Smooth muscle cell (in vitro differentiated cells): ENCODE data around the gene IL3. TPM values are rescaled to one million over a fixed set of nuclear protein-coding genes. Genes with fewer than 3 reads are reported as not detected.

Source experiments
- DNase-seq: peaks from one replicate; lab custom pipeline; 2025; ENCODE audit not compliant: unreplicated experiment; lab: John Stamatoyannopoulos, UW
- H2AFZ ChIP-seq: fragments of 200-600 bp; sonication (generic); 2 replicates; pipeline ENCODE4 v1.6.0; 2016; ENCODE audit warnings: antibody characterized with exemption, low read depth, mild to moderate bottlenecking
- H3F3A ChIP-seq: fragments of 200-600 bp; sonication (generic); 2 replicates; pipeline ENCODE4 v1.6.0; 2017; ENCODE audit warnings: antibody characterized with exemption, low read depth
- H3K27ac ChIP-seq: fragments of 200-600 bp; sonication (generic); 2 replicates; pipeline ENCODE4 v1.5.1; 2016; ENCODE audit warnings: low read depth, mild to moderate bottlenecking
- H3K27me3 ChIP-seq: fragments of 200-600 bp; sonication (generic); 2 replicates; pipeline ENCODE4 v1.6.1; 2016; ENCODE audit warnings: low read depth, mild to moderate bottlenecking
- H3K36me3 ChIP-seq: fragments of 200-600 bp; sonication (generic); 2 replicates; pipeline ENCODE4 v1.5.1; 2016; ENCODE audit warnings: low read depth
- H3K4me1 ChIP-seq: fragments of 200-600 bp; sonication (generic); 2 replicates; pipeline ENCODE4 v1.5.1; 2016; ENCODE audit warnings: low read depth
- H3K4me2 ChIP-seq: fragments of 200-600 bp; sonication (generic); 2 replicates; pipeline ENCODE4 v1.6.0; 2016; ENCODE audit warnings: mild to moderate bottlenecking
- H3K4me3 ChIP-seq: fragments of 200-600 bp; sonication (generic); 2 replicates; pipeline ENCODE4 v1.5.1; 2016; ENCODE audit warnings: mild to moderate bottlenecking
- H3K79me2 ChIP-seq: fragments of 200-600 bp; sonication (generic); 2 replicates; pipeline ENCODE4 v1.6.0; 2016; ENCODE audit warnings: low read depth, mild to moderate bottlenecking
- H3K9ac ChIP-seq: fragments of 200-600 bp; sonication (generic); 2 replicates; pipeline ENCODE4 v1.6.0; 2016; ENCODE audit warnings: low read depth
- H3K9me3 ChIP-seq: fragments of 200-600 bp; sonication (generic); replicated peaks from 2 replicates; pipeline ENCODE4 v1.5.1; 2016; ENCODE audit warnings: low read depth
- H4K20me1 ChIP-seq: fragments of 200-600 bp; sonication (generic); 2 replicates; pipeline ENCODE4 v1.6.0; 2016; ENCODE audit warnings: low read depth
- CTCF ChIP-seq: fragments of 200-600 bp; sonication (generic); IDR thresholded peaks from 2 replicates; pipeline ENCODE4 v1.5.1; 2017; ENCODE audit warnings: borderline replicate concordance, mild to moderate bottlenecking, antibody characterized with exemption; ENCODE audit not compliant: insufficient read depth, poor library complexity, severe bottlenecking
- WGBS: methylation state at CpG from one replicate; pipeline ENCODE4 v1.1.7; 2016; ENCODE audit warnings: low lambda C conversion rate; 5-methylcytosine and 5-hydroxymethylcytosine counted together
- polyA plus RNA-seq: library from polyadenylated mRNA; unstranded; fragments of >200 nt; fragmentation: Nextera tagmentation; extraction: Ambion mirVana; gene quantifications from 2 replicates; pipeline ENCODE4 v1.2.1, GENCODE V29; 2016
- total RNA-seq: library from RNA; depleted of rRNA; stranded (reverse); fragments of >200 nt; gene quantifications from 2 replicates; pipeline ENCODE4 v1.2.3, GENCODE V29; 2014

IL3 gene
- total and polyA plus RNA-seq, 2 experiments from 2014 or later: not detected

- Histone ChIP-seq H2AFZ (no peak overlapping the region), H3K27ac (no peak overlapping the region), H3K9ac (no peak overlapping the region), H3F3A (no peaks in the 10 kb centered on the region), H3K4me2 (no peak overlapping the region), H3K27me3 (no peaks in the 10 kb centered on the region), H3K9me3 (no peaks in the 10 kb centered on the region), H3K79me2 (no peaks in the 10 kb centered on the region), H3K4me3 (no peak overlapping the region), H3K4me1 (no peaks in the 10 kb centered on the region), H3K36me3 (no peaks in the 10 kb centered on the region), H4K20me1 (no peaks in the 10 kb centered on the region)
- no peak for TF ChIP-seq CTCF
- 78% methylated on average over 8 of the region's 8 CpGs for WGBS
- no peak for DNase-seq
These were observed 27.2 kb downstream of the IL3 start for GRCh38 chr5:132087661-132088060.

GRCh38 chr5:132089363-132089762 is 28.9 kb downstream of the IL3 start:
- H3K36me3 ChIP-seq: no peaks in the 10 kb centered on the region
- WGBS: 100% methylated on average over 1 of the region's 1 CpG
- TF ChIP-seq CTCF: no peak
- no peak overlapping the region for H3K4me2 ChIP-seq
- no peak overlapping the region for H3K27ac ChIP-seq
- no peaks in the 10 kb centered on the region for H3K9me3 ChIP-seq
- no peak overlapping the region for H3K4me3 ChIP-seq
- H4K20me1 ChIP-seq: no peaks in the 10 kb centered on the region
- H3F3A ChIP-seq: no peaks in the 10 kb centered on the region
- H3K79me2 ChIP-seq: no peaks in the 10 kb centered on the region
- no peaks in the 10 kb centered on the region for H3K4me1 ChIP-seq
- no peaks in the 10 kb centered on the region for H3K27me3 ChIP-seq
- no peak overlapping the region for H2AFZ ChIP-seq
- H3K9ac ChIP-seq: no peak overlapping the region
- DNase-seq: no peak

- no peak for TF ChIP-seq CTCF
- Histone ChIP-seq H3K27ac (no peak overlapping the region), H3K4me1 (no peaks in the 10 kb centered on the region), H3K9ac (no peak overlapping the region), H3K4me3 (no peak overlapping the region), H3K36me3 (no peaks in the 10 kb centered on the region), H3K4me2 (no peak overlapping the region), H3F3A (no peaks in the 10 kb centered on the region), H2AFZ (no peak overlapping the region), H4K20me1 (no peaks in the 10 kb centered on the region), H3K79me2 (no peaks in the 10 kb centered on the region), H3K9me3 (no peaks in the 10 kb centered on the region), H3K27me3 (no peaks in the 10 kb centered on the region)
- no peak for DNase-seq
These were observed 29.7 kb downstream of the IL3 start for GRCh38 chr5:132090107-132090506.

GRCh38 chr5:132093271-132093670 is 32.8 kb downstream of the IL3 start:
- Histone ChIP-seq H3K27me3 (no peaks in the 10 kb centered on the region), H3F3A (no peaks in the 10 kb centered on the region), H3K4me1 (no peaks in the 10 kb centered on the region), H3K4me2 (no peak overlapping the region), H3K27ac (no peak overlapping the region), H3K36me3 (no peaks in the 10 kb centered on the region), H3K9me3 (no peaks in the 10 kb centered on the region), H4K20me1 (no peaks in the 10 kb centered on the region), H3K4me3 (no peak overlapping the region), H2AFZ (no peak overlapping the region), H3K9ac (no peak overlapping the region), H3K79me2 (no peaks in the 10 kb centered on the region)
- no peak for TF ChIP-seq CTCF
- 48% methylated on average over 3 of the region's 3 CpGs for WGBS
- DNase-seq: no peak
